PC-3 (cell line): ENCODE results near the gene TMTC3.

ENCODE experiments used
- EZH2 ChIP-seq: fragments of 300-600 bp; sonication (generic); IDR thresholded peaks from one replicate; pipeline ENCODE4 v1.6.1; 2017; ENCODE audit warnings: antibody characterized with exemption, mild to moderate bottlenecking, low read length; ENCODE audit not compliant: unreplicated experiment
- EZH2phosphoT487 ChIP-seq: fragments of 300-600 bp; sonication (generic); IDR thresholded peaks from 2 replicates; pipeline ENCODE4 v1.6.1; 2018; ENCODE audit warnings: mild to moderate bottlenecking, antibody characterized with exemption, low read length, borderline replicate concordance
- TF ChIP-seq, protein P1 (sequence below): fragments of 300-600 bp; sonication (generic); conservative IDR thresholded peaks from 2 replicates; pipeline ENCODE4 v1.5.1; 2017; ENCODE audit warnings: antibody characterized with exemption, low read depth, mild to moderate bottlenecking, low read length

DNA sequence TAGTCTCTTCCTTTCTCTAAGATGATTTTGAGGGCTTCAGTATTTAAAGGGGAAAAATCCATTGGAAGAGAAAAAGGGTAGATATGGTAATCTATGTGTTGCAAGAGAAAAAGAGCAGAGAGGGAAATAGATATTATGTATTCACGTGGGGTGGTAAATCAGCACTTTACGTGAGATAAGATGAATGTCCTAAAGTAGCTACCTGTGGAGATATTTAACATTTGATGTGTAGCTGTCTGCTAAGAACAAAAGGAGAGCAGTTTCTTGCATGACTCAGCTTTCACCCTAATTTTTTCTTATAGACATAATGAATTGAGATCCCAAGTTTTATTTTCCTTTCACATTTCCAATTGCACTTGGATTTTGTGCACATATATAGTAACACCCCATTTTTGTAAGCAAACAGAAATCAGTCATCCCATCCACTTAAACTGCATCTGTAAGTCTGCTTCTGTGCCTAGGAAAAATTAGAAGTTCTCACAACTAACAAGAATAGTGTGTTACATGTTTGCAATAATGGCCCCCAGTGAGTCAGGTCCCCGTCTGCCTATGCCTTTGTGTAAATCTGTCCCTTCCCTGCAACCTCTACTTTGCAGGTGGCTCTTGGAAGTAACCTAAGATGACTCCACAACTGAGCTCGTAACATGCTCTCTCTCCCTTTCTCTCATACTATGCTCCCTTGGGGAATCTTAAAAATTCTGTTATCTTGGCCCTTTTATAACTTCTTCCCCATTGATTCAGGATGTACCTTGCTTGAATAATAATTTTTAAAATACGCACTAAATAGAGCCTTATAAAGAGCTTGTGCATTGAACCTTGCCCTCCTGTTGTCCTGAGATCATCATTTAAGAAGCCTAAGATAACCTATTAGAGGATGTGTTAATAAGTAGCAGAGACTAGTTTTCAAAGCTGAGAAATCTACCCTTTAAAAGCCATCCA lies 3.7 kb downstream of the TMTC3 start:
- TF ChIP-seq, protein P1, sequence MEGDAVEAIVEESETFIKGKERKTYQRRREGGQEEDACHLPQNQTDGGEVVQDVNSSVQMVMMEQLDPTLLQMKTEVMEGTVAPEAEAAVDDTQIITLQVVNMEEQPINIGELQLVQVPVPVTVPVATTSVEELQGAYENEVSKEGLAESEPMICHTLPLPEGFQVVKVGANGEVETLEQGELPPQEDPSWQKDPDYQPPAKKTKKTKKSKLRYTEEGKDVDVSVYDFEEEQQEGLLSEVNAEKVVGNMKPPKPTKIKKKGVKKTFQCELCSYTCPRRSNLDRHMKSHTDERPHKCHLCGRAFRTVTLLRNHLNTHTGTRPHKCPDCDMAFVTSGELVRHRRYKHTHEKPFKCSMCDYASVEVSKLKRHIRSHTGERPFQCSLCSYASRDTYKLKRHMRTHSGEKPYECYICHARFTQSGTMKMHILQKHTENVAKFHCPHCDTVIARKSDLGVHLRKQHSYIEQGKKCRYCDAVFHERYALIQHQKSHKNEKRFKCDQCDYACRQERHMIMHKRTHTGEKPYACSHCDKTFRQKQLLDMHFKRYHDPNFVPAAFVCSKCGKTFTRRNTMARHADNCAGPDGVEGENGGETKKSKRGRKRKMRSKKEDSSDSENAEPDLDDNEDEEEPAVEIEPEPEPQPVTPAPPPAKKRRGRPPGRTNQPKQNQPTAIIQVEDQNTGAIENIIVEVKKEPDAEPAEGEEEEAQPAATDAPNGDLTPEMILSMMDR, result no peak
- no peak for TF ChIP-seq EZH2
- TF ChIP-seq EZH2phosphoT487, result no peak
